GM18502 (cell line): ENCODE results near the gene PLEKHN1.
"Not testable (repeated sequence)": the region's sequence is repeated elsewhere in the genome, so short reads cannot be mapped to it uniquely, and the experiment has no call there.

Experiments
- ATAC-seq: cut with Tn5 transposase; IDR thresholded peaks from one replicate; pipeline ENCODE4 v1.9.1; 2021; ENCODE audit warnings: mild to moderate bottlenecking; ENCODE audit not compliant: unreplicated experiment, poor library complexity

The PLEKHN1 gene

GRCh38 chr1:983798-984475, 17.7 kb downstream of the PLEKHN1 start:
- no peak for ATAC-seq

- ATAC-seq, result no peak
Measured at GRCh38 chr1:984476-984814, 18.2 kb downstream of the PLEKHN1 start.

GRCh38 chr1:985126-985525, 18.8 kb downstream of the PLEKHN1 start:
- ATAC-seq, result no peak

- not testable (repeated sequence) for ATAC-seq
Measured at GRCh38 chr1:988061-988460, 21.8 kb downstream of the PLEKHN1 start.

- ATAC-seq, result not testable (repeated sequence)
Measured at GRCh38 chr1:991275-991674, 25.0 kb downstream of the PLEKHN1 start.

- no peak for ATAC-seq
Measured at GRCh38 chr1:991895-992294, 25.6 kb downstream of the PLEKHN1 start.

GRCh38 chr1:992362-992761, 26.1 kb downstream of the PLEKHN1 start:
- no peak for ATAC-seq

- no peak for ATAC-seq
Measured at GRCh38 chr1:993379-993995, 27.2 kb downstream of the PLEKHN1 start.

GRCh38 chr1:994546-994945, 28.3 kb downstream of the PLEKHN1 start:
- not testable (repeated sequence) for ATAC-seq

- ATAC-seq, result no peak
Measured at GRCh38 chr1:995665-996633, 29.7 kb downstream of the PLEKHN1 start.

GRCh38 chr1:996851-997712, 30.8 kb downstream of the PLEKHN1 start:
- ATAC-seq, result no peak

- ATAC-seq, result no peak
Measured at GRCh38 chr1:997713-997992, 31.4 kb downstream of the PLEKHN1 start.

GRCh38 chr1:997993-998744, 31.9 kb downstream of the PLEKHN1 start:
- ATAC-seq, result no peak

- ATAC-seq, result no peak
Measured at GRCh38 chr1:998745-998994, 32.4 kb downstream of the PLEKHN1 start.

GRCh38 chr1:998995-999724, 32.9 kb downstream of the PLEKHN1 start:
- no peak for ATAC-seq

GRCh38 chr1:999725-1000356, 33.6 kb downstream of the PLEKHN1 start, which contains the start of gene HES4:
TSS of gene HES4 (minus strand) at chr1:1000097. CDS start at chr1:999973, 124 bp downstream.
- peak; percentile 48 for ATAC-seq

GRCh38 chr1:1000357-1001056, 34.2 kb downstream of the PLEKHN1 start:
- ATAC-seq, result peak; percentile 34
